Kidney (tissue), 14 donors: ENCODE data around the gene MAD1L1. TPM values are rescaled to one million over a fixed set of nuclear protein-coding genes. Genes with fewer than 3 reads are reported as not detected.
A peak's percentile ranks its signal among the peaks of the same experiment; 100 is the strongest.

ENCODE experiments used
- DNase-seq, 5 donors: peaks; one replicate each; pipeline ENCODE4 v3.0.0-alpha.2; 2013 to 2020
- FAIRE-seq: peaks from 2 replicates; lab custom pipeline; 2012; peaks lifted over from hg19 to GRCh38; lab: Jason Lieb, UNC
- H3K27ac ChIP-seq, 2 donors: one replicate each; pipeline ENCODE4 v1.7.0; 2013; ENCODE audit warnings: low read depth in 2 of 2, low read length in 2 of 2, inconsistent platforms in 1 of 2
- H3K27me3 ChIP-seq: one replicate; pipeline ENCODE4 v1.7.1; 2013; ENCODE audit warnings: low read length, inconsistent platforms; ENCODE audit not compliant: control insufficient read depth, insufficient read depth
- H3K36me3 ChIP-seq, 3 donors: one replicate each; pipeline versions ENCODE4 v1.7.0 to v1.7.1; 2013; ENCODE audit warnings: low read length in 3 of 3, control low read depth in 1 of 3, inconsistent platforms in 1 of 3; ENCODE audit not compliant: insufficient read depth in 3 of 3, control insufficient read depth in 2 of 3
- H3K4me1 ChIP-seq, 3 donors: one replicate each; pipeline versions ENCODE4 v1.7.0 to v1.7.1; 2013; ENCODE audit warnings: low read length in 3 of 3, inconsistent platforms in 1 of 3, low read depth in 1 of 3; ENCODE audit not compliant: control insufficient read depth in 2 of 3, insufficient read depth in 2 of 3
- H3K4me3 ChIP-seq, 3 donors: one replicate each; pipeline versions ENCODE4 v1.7.0 to v1.8.1; 2013; ENCODE audit warnings: low read length in 3 of 3, control low read depth in 1 of 3, inconsistent platforms in 1 of 3
- H3K9ac ChIP-seq, 3 donors: one replicate each; pipeline versions ENCODE4 v1.7.0 to v1.7.1; 2013; ENCODE audit warnings: low read length in 3 of 3, control low read depth in 1 of 3, inconsistent platforms in 1 of 3
- H3K9me3 ChIP-seq, 3 donors: one replicate each; pipeline versions ENCODE4 v1.7.0 to v1.7.1; 2013; ENCODE audit warnings: low read length in 3 of 3, control low read depth in 1 of 3, inconsistent platforms in 1 of 3; ENCODE audit not compliant: control insufficient read depth in 2 of 3, insufficient read depth in 1 of 3
- intact Hi-C: fragments of 100-400 bp; cut with DNase I; formaldehyde crosslinking; loops from one replicate; pipeline ENCODE4 v1.11.1; 2022
- polyA plus RNA-seq: library from polyadenylated mRNA; stranded (reverse); fragments of 350-450 nt; fragmentation: Illumina TruSeq; extraction: RNeasy Lipid Tissue Mini Kit (QIAGEN cat#74804); gene quantifications from one replicate; pipeline ENCODE4 v1.2.3, GENCODE V29; 2014; ENCODE audit warnings: low read depth, low replicate concordance; ENCODE audit not compliant: insufficient read depth
- total RNA-seq: library from RNA; stranded (reverse); fragmentation: NEBNext Ultra II Directional; extraction: Animal tissue kit (Norgen Biotek cat#: 25700); gene quantifications from one replicate; pipeline ENCODE4 v1.2.1, GENCODE V29; 2021
- TF ChIP-seq, protein P1 (sequence below): IDR thresholded peaks from 3 replicates; pipeline ENCODE4 v1.5.1; 2012; ENCODE audit warnings: mild to moderate bottlenecking, moderate library complexity, borderline replicate concordance; ENCODE audit not compliant: insufficient read depth; ENCODE audit errors: extremely low read depth
- donor health status: control.
- donor health status: control.
- donor health status: control.
- donor health status: control.
- donor health status: control.
- donor health status: DM: yes; HTN: yes; CAD: no.
- donor health status: Normal renal cell carcinoma (clear cell type).

Gene MAD1L1
- total and polyA plus RNA-seq, 2 donors from 2014 or later = 33.2 to 45.2 TPM

DNA sequence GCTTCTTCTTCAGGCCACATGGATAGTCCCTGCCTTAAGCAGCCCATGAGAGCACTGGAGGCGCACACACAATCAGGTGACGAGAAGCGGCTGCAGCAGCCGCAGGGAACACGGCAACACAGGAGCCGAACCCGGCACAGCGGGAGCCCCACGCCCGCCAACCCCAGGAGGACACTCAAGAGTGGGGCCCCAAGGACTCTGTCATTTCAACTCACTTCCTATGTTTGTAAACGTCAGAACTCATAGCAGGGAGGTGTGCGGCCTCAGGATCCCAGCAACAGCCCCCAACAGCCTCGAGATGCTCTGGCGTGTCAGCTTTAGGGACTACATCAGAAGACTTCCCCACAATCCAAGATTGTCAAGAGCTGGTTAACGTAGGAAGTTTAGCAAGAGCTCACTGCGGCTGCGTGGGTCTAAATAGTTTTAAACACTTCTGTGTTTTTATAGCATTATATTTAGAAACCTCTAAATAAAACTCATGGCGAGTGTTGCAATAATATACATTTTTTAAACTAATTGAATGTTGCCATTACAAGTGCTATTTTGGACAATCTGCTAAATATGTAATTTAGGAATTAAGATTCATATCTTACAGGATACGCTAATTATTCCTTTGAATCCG, 123.4 kb downstream of the MAD1L1 start:
- TF ChIP-seq, protein P1, sequence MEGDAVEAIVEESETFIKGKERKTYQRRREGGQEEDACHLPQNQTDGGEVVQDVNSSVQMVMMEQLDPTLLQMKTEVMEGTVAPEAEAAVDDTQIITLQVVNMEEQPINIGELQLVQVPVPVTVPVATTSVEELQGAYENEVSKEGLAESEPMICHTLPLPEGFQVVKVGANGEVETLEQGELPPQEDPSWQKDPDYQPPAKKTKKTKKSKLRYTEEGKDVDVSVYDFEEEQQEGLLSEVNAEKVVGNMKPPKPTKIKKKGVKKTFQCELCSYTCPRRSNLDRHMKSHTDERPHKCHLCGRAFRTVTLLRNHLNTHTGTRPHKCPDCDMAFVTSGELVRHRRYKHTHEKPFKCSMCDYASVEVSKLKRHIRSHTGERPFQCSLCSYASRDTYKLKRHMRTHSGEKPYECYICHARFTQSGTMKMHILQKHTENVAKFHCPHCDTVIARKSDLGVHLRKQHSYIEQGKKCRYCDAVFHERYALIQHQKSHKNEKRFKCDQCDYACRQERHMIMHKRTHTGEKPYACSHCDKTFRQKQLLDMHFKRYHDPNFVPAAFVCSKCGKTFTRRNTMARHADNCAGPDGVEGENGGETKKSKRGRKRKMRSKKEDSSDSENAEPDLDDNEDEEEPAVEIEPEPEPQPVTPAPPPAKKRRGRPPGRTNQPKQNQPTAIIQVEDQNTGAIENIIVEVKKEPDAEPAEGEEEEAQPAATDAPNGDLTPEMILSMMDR = no peak
- DNase-seq = peak in 1 of 5 donors; percentile 41
- intact Hi-C loops = no loop called here
- FAIRE-seq = no peak
- Histone ChIP-seq H3K4me3 (no peak overlapping the region), H3K27ac (no peak overlapping the region), H3K9me3 (no peaks in the 10 kb centered on the region), H3K4me1 (peaks cover 5 to 20% (median 5%) of the 10 kb centered on the region in 3 donors), H3K9ac (no peak overlapping the region), H3K27me3 (no peaks in the 10 kb centered on the region), H3K36me3 (no peaks in the 10 kb centered on the region)

DNA sequence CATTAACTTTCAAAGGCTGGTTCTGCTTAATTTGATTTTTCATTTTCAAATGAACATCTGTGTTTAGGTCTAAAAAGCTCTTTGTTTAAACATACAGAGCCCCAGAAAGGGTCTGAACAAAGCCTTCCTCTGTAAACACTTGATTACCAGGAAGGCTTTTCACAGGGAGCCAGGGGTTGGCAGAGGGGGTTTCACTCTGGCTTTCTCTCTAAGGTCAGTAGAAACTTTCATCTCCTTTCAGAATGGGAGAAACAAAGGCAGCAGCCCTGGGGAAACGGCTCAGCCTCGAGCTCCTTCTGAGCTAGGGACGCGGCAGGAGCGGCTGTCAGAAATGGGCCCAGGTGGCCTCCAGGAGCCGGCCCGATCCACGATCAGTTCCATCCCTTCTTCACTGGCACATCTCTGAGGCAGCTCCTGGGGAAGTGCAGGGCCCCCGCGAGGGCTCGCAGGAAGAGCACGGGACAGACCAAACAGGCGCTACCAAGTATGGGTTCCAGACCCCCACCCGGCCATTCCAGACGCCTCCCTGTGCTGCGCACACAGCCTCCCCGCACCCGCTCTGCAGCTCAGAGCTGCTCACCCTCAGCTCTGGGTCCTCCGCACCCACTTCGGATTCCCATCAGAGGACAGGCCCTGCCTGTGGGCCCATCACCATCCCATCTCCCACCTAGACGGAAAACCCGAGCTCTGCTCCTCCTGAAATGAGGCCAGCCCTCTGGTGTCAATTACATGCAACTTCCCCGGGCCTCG, 124.1 kb downstream of the MAD1L1 start:
- Histone ChIP-seq H3K9ac (no peak overlapping the region), H3K27ac (no peak overlapping the region), H3K4me3 (no peak overlapping the region), H3K36me3 (no peaks in the 10 kb centered on the region), H3K9me3 (no peaks in the 10 kb centered on the region), H3K27me3 (no peaks in the 10 kb centered on the region), H3K4me1 (peaks cover 7 to 25% (median 9%) of the 10 kb centered on the region in 3 donors)
- intact Hi-C loops = no loop called here
- FAIRE-seq (no peak), DNase-seq (peak in 2 of 5 donors; percentile 46 to 72)
- TF ChIP-seq, protein P1 = no peak

DNA sequence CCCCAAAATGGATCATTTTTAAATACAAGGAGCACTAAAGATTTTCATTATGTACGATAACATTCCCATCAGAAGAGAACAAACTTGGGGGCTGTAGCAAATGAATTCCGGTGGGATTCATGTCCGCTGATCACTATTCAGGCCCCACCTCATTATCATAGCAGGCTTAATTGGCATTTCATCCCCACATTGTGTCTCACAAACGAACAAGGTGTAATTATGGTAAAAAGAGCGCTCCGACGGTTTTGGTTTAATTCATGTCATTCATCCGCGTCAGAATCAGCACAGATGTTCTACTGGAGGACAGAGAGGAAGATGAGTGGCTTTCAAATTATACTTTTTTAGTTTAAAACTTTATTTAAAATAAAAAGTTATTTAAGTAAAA, 124.7 kb downstream of the MAD1L1 start:
- Histone ChIP-seq H3K9me3 (no peaks in the 10 kb centered on the region), H3K36me3 (no peaks in the 10 kb centered on the region), H3K27me3 (no peaks in the 10 kb centered on the region), H3K9ac (no peak overlapping the region), H3K27ac (no peak overlapping the region), H3K4me3 (no peak overlapping the region), H3K4me1 (peaks cover 9 to 31% (median 9%) of the 10 kb centered on the region in 3 donors)
- TF ChIP-seq, protein P1 = no peak
- intact Hi-C loops = no loop called here
- DNase-seq (no peak), FAIRE-seq (no peak)
